NCI-H2029 (cell line): ENCODE results near the gene TUFT1.
"Not testable (repeated sequence)": the region's sequence is repeated elsewhere in the genome, so short reads cannot be mapped to it uniquely, and the experiment has no call there.

ENCODE experiments used
- DNase-seq: peaks from one replicate; lab custom pipeline; 2025; lab: John Stamatoyannopoulos, UW

Gene TUFT1

GRCh38 chr1:151618003-151618402 lies 77.9 kb downstream of the TUFT1 start:
- no peak for DNase-seq

DNA sequence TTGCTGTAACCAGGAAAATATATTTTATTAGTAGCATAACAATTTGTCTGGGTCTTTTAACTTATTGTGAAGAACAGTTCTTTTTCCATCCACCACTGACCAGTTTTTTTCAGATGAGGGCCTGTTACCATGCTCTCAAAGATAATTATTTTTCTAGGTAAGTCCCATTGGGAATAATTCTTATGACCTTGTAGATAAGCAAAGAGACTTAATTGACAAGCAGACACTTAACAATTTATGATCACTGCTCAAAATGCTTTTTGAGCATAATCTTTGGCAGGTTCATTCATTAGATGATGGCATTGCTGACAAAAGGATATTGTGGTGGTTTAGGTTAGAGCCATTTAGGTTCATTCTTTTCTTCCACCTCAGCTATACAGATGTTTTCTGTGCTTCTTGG lies 78.4 kb downstream of the TUFT1 start:
- DNase-seq = no peak

DNA sequence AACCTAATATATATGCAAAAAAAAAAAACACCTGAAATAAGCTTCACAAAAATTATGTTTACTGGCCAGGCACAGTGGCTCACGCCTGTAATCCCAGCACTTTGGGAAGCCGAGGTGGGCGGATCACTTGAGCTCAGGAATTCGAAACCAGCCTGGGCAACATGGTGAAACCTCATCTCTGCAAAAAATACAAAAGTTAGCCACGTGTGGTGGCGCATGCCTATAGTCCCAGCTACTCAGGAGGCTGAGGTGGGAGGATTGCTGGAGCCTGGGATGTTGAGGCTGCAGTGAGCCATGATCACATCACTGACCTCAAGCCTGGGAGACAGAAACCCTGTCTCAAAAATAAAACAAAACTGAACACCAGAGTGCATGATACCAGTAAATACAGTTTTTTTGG lies 78.9 kb downstream of the TUFT1 start:
- DNase-seq = not testable (repeated sequence)

DNA sequence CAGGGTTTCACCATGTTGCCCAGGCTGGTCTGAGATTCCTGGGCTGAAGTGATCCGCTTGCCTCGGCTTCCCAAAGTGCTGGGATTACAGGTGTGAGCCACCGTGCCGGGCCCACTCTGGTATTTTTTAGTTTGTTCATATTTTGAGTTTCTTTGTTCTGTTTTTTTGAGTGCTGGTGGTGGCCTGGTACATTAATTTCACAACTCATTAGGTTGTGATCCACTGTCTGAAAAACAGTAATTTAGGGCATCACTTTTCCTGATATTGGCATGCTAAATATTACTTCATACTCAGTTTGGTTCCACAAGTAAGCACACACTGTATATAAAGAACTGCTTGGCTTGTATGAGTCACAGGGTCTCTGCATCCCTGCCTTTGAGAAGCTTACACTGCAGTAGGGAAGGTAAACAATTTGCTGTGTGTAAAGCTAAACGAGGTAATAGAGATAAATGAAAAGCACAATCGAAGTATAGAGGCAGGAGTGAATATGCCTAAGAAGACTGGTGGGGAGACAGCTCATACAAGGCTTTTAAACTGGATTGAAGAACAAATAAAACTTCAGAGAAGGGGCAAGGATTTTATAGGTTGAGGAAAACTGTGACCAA lies 79.5 kb downstream of the TUFT1 start:
- DNase-seq = no peak

GRCh38 chr1:151620286-151620685 lies 80.2 kb downstream of the TUFT1 start:
- no peak for DNase-seq

GRCh38 chr1:151621351-151621750 lies 81.2 kb downstream of the TUFT1 start:
- no peak for DNase-seq

DNA sequence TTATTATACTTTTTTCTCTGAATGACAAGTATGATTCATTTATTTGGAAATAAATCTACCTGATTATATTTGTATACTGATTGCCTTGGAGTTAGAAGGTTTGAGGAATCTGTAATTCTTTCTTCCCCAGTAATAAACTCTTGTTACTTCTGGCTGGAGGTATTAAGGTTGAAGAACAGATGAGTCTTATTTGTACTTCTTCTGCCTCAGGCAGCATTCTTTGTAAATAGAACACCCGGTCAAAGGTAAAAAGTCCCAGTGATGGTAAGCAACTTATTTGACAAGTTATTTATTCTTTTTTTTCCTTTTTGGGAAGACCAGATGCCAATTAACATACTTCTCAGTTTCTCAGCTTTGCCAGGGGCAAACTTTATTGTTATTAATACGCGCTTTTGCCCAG lies 84.7 kb downstream of the TUFT1 start:
- DNase-seq = no peak

GRCh38 chr1:151626740-151627334 lies 86.7 kb downstream of the TUFT1 start:
- no peak for DNase-seq

GRCh38 chr1:151629278-151629677 lies 89.2 kb downstream of the TUFT1 start:
- no peak for DNase-seq
